ENCODE measurements around the gene HEBP2. TPM values are rescaled to one million over a fixed set of nuclear protein-coding genes. Genes with fewer than 3 reads are reported as not detected.

HEBP2 gene
- total and polyA plus RNA-seq, 7 donors: 16.6 to 75.3 (median 46.3) TPM

- H3K27ac ChIP-seq: no peak overlapping the region
- WGBS, 2 donors: 88 to 93% methylated on average over 9 of the region's 9 CpGs
Observed at GRCh38 chr6:138468320-138469015, 64.4 kb downstream of the HEBP2 start.

More at GRCh38 chr6:138468320-138469015, 64.4 kb downstream of the HEBP2 start:
- Histone ChIP-seq H3K9me3 (no peaks in the 10 kb centered on the region), H3K4me1 (no peaks in the 10 kb centered on the region), H3K4me3 (no peak overlapping the region), H3K27me3 (no peaks in the 10 kb centered on the region), H3K36me3 (no peaks in the 10 kb centered on the region)
- TF ChIP-seq EP300 (IDR thresholded peaks at IDR 0.05): no peak
- no peak for TF ChIP-seq POLR2A (IDR thresholded peaks at IDR 0.05)
- TF ChIP-seq POLR2AphosphoS5 (IDR thresholded peaks at IDR 0.05): no peak
- TF ChIP-seq, protein P1, sequence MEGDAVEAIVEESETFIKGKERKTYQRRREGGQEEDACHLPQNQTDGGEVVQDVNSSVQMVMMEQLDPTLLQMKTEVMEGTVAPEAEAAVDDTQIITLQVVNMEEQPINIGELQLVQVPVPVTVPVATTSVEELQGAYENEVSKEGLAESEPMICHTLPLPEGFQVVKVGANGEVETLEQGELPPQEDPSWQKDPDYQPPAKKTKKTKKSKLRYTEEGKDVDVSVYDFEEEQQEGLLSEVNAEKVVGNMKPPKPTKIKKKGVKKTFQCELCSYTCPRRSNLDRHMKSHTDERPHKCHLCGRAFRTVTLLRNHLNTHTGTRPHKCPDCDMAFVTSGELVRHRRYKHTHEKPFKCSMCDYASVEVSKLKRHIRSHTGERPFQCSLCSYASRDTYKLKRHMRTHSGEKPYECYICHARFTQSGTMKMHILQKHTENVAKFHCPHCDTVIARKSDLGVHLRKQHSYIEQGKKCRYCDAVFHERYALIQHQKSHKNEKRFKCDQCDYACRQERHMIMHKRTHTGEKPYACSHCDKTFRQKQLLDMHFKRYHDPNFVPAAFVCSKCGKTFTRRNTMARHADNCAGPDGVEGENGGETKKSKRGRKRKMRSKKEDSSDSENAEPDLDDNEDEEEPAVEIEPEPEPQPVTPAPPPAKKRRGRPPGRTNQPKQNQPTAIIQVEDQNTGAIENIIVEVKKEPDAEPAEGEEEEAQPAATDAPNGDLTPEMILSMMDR (IDR thresholded peaks at IDR 0.05): no peak
- DNase-seq: no peak
- intact Hi-C loops (cut with DNase I): no loop called here

Small RNA genes lying within 50 kb of the gene (small RNA-seq; reads per million reads assigned to genes)
- gene AL031003.1 (0 reads per million in 3 donors), gene AL391669.1 (0 reads per million in 3 donors), gene MIR3145 (0 reads per million in 3 donors)

Other genes starting within 250 kb of the HEBP2 start
- gene ARFGEF3, start 242.3 kb upstream of the HEBP2 start, total RNA-seq: 1 to 10 TPM; 1.5 to 3.6 (median 2.8) TPM
- 1 to 10 TPM; 3.5 to 5.2 (median 3.6) TPM for gene ARFGEF3, start 242.3 kb upstream of the HEBP2 start, polyA plus RNA-seq
- not detected for gene PBOV1, start 185.7 kb upstream of the HEBP2 start, total RNA-seq
- not detected for gene PBOV1, start 185.7 kb upstream of the HEBP2 start, polyA plus RNA-seq
- gene SMIM28, start 26.3 kb upstream of the HEBP2 start, total RNA-seq: 1 to 10 TPM in 3 of 4 donors, under 1 TPM in 1; 0.66 to 5.3 (median 3.8) TPM
- 1 to 10 TPM in 1 of 3 donors, not detected in 2; 5.0 TPM for gene SMIM28, start 26.3 kb upstream of the HEBP2 start, polyA plus RNA-seq
- gene NHSL1, start 95.3 kb downstream of the HEBP2 start, total RNA-seq: 1 to 10 TPM; 6.5 to 8.6 (median 7.0) TPM
- 10 to 100 TPM; 13.2 to 17.5 (median 16.9) TPM for gene NHSL1, start 95.3 kb downstream of the HEBP2 start, polyA plus RNA-seq

All from sigmoid colon (tissue), 7 donors.